HEK293 (cell line): ENCODE measurements around the gene TNXB.
"Not testable (repeated sequence)": the region's sequence is repeated elsewhere in the genome, so short reads cannot be mapped to it uniquely, and the experiment has no call there.

ENCODE experiments used
- CTCF ChIA-PET: fragments of 350-600 bp; formaldehyde crosslinking; extraction: SDS; loops from one replicate; lab custom pipeline; 2021; ENCODE audit warnings: antibody characterized with exemption; lab: Yijun Ruan, JAX
- POLR2A ChIA-PET: fragments of 300-600 bp; formaldehyde crosslinking; extraction: SDS; loops from one replicate; lab custom pipeline; 2020; ENCODE audit warnings: antibody characterized with exemption, inconsistent platforms; lab: Yijun Ruan, JAX
- H3K27ac ChIP-seq: fragments of 200-500 bp; sonication (Bioruptor generic); 2 replicates; pipeline ENCODE4 v1.5.1; 2014; ENCODE audit warnings: low read depth, low read length, control low read depth, inconsistent platforms; ENCODE audit errors: extremely low read depth
- H3K36me3 ChIP-seq, 2 experiments: fragments of 200-500 bp in 1 of 2; sonication (Bioruptor generic) in 1 of 2; 1 replicate in 1 of 2; 2 replicates in 1 of 2; pipeline ENCODE4 v1.5.1; 2014 to 2017; ENCODE audit warnings: inconsistent platforms in 2 of 2, low read length in 2 of 2; ENCODE audit not compliant: control insufficient read depth in 2 of 2, insufficient read depth in 1 of 2
- H3K4me1 ChIP-seq: fragments of 200-500 bp; sonication (Bioruptor generic); 2 replicates; pipeline ENCODE4 v1.5.1; 2014; ENCODE audit warnings: mild to moderate bottlenecking, low read length, inconsistent platforms; ENCODE audit not compliant: control insufficient read depth, insufficient read depth
- H3K4me3 ChIP-seq: 2 replicates; pipeline ENCODE4 v1.5.1; 2011; ENCODE audit warnings: low read depth, mild to moderate bottlenecking, control low read depth, low read length, moderate library complexity
- H3K9me3 ChIP-seq: fragments of 200-500 bp; sonication (Bioruptor generic); 2 replicates; pipeline ENCODE4 v1.5.1; 2014; ENCODE audit warnings: low read depth, low read length, inconsistent platforms; ENCODE audit not compliant: control insufficient read depth, insufficient read depth
- SP7 ChIP-seq: fragments of 450-650 bp; formaldehyde crosslinking; IDR thresholded peaks from 2 replicates; pipeline ENCODE4 v1.5.1; 2016; ENCODE audit warnings: missing biosample characterization, missing genetic modification characterization
- ZIC2 ChIP-seq: fragments of 450-650 bp; formaldehyde crosslinking; IDR thresholded peaks from 2 replicates; pipeline ENCODE4 v1.5.1; 2016; ENCODE audit warnings: missing biosample characterization, missing genetic modification characterization
- ZNF112 ChIP-seq: fragments of 450-650 bp; formaldehyde crosslinking; IDR thresholded peaks from 2 replicates; pipeline ENCODE4 v1.5.0; 2017; ENCODE audit warnings: missing biosample characterization, missing genetic modification characterization
- ZNF184 ChIP-seq: fragments of 450-650 bp; IDR thresholded peaks from 2 replicates; pipeline ENCODE4 v1.5.1; 2018; ENCODE audit warnings: missing biosample characterization, mild to moderate bottlenecking, missing genetic modification characterization
- ZNF2 ChIP-seq: fragments of 450-650 bp; formaldehyde crosslinking; IDR thresholded peaks from 2 replicates; pipeline ENCODE4 v1.5.1; 2016; ENCODE audit warnings: missing biosample characterization, missing genetic modification characterization
- ZNF37A ChIP-seq: fragments of 450-650 bp; IDR thresholded peaks from 2 replicates; pipeline ENCODE4 v1.5.1; 2018; ENCODE audit warnings: missing biosample characterization, missing genetic modification characterization
- ZNF629 ChIP-seq: fragments of 450-650 bp; formaldehyde crosslinking; IDR thresholded peaks from 2 replicates; pipeline ENCODE4 v1.5.1; 2017; ENCODE audit warnings: missing biosample characterization, missing genetic modification characterization
- ZNF664 ChIP-seq: fragments of 450-650 bp; formaldehyde crosslinking; IDR thresholded peaks from 2 replicates; pipeline ENCODE4 v1.5.1; 2016; ENCODE audit warnings: missing biosample characterization, missing genetic modification characterization
- ZNF830 ChIP-seq: fragments of 450-650 bp; IDR thresholded peaks from 2 replicates; pipeline ENCODE4 v1.5.0; 2018; ENCODE audit warnings: missing biosample characterization, missing genetic modification characterization, low read depth, mild to moderate bottlenecking, moderate library complexity
- TF ChIP-seq, protein P1 (sequence below): fragments of 450-650 bp; formaldehyde crosslinking; IDR thresholded peaks from 2 replicates; pipeline ENCODE4 v1.5.1; 2016; ENCODE audit warnings: missing biosample characterization, missing genetic modification characterization
- TF ChIP-seq, protein P2 (sequence below): fragments of 450-650 bp; formaldehyde crosslinking; IDR thresholded peaks from 2 replicates; pipeline ENCODE4 v1.5.1; 2016; ENCODE audit warnings: missing biosample characterization, missing genetic modification characterization
- TF ChIP-seq, protein P3 (sequence below): fragments of 450-650 bp; formaldehyde crosslinking; IDR thresholded peaks from 2 replicates; pipeline ENCODE4 v1.5.1; 2016; ENCODE audit warnings: missing biosample characterization, missing genetic modification characterization, low read depth
- TF ChIP-seq, protein P4 (sequence below): fragments of 450-650 bp; formaldehyde crosslinking; IDR thresholded peaks from 2 replicates; pipeline ENCODE4 v1.5.1; 2017; ENCODE audit warnings: missing biosample characterization, missing genetic modification characterization
- TF ChIP-seq, protein P5 (sequence below): fragments of 450-650 bp; formaldehyde crosslinking; IDR thresholded peaks from 2 replicates; pipeline ENCODE4 v1.5.1; 2016; ENCODE audit warnings: missing biosample characterization, missing genetic modification characterization

The TNXB gene

DNA sequence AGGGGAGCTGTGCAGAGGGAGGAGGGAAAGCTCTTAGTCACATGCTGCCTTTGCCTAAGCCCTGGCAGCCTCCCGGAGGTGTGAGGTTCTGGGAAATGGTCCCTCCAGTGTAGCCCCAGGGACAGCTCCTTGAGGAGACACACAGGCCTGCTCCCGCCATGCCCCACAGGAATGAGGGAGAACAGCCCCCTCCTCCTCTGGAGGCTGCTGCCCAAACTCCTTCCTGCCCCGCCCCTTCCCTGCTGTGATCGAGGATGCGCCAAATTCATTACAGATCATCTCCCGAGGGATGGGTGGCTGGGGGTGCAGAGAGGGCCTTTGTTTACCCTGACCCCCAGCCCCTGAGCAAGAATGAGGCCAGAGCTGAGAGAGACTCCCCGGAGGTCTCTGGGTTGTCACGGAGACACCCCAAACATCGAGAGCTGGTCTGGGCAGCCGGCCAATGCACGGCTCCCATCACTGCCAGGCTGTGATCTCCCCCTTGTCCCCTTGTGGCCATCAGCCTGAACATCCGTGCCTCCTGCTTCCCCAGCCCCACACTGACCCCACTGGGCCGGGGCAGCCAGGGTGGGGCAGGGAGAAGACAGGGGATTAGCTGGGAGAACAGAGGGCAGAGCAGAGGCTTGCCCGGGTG is 62.6 kb downstream of the TNXB start (continued):
- TF ChIP-seq, protein P1, sequence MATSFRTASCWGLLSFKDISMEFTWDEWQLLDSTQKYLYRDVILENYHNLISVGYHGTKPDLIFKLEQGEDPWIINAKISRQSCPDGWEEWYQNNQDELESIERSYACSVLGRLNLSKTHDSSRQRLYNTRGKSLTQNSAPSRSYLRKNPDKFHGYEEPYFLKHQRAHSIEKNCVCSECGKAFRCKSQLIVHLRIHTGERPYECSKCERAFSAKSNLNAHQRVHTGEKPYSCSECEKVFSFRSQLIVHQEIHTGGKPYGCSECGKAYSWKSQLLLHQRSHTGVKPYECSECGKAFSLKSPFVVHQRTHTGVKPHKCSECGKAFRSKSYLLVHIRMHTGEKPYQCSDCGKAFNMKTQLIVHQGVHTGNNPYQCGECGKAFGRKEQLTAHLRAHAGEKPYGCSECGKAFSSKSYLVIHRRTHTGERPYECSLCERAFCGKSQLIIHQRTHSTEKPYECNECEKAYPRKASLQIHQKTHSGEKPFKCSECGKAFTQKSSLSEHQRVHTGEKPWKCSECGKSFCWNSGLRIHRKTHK: no peak
- TF ChIP-seq ZIC2: peak; percentile 36
- 0 out of 2 replicates have a peak, but pooled peaks have one; percentile 19 for TF ChIP-seq SP7 (tag by site-specific recombination)
- TF ChIP-seq, all 188 proteins: peak for 8

DNA sequence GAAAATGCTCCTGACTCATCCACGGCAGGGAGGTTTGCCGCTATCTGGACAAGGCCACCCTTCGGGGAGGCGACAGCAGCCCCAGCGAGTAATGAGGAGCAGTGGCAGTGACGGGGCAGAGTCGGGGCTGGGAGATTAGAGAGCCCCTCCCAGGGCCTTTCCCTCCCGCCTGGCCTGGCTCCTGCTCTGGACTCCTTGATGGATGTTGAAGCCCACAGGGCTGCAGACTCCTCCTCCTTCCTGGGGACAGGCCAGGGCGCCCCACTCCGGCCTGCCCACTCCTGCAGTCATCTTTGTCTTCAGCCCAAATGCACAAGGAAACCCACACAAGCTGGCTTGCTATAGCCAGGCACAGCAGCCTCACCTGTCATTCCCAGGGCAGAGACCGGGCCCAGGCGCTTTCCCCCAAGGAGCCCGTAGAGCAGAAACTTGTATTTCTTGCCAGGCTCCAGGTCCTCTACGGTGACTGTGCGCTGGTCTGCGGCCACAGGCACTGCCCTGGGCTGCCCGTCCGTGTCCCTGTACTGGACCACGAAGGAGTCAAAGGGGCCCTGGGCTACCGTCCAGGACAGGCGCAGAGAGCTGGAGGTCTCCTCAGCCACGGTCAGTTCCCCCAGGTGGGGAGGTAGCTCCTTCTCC is 63.2 kb downstream of the TNXB start:
- ChIA-PET POLR2A (no interaction called here), CTCF (interaction anchor here (0.6 to 3.1 kb wide), 5 partner anchors 12 to 89 kb away, joined by 3 to 32 read pairs (median 4); no protein-coding TSS in a partner anchor)
- Histone ChIP-seq H3K4me3 (no peak overlapping the region), H3K9me3 (no peaks in the 10 kb centered on the region), H3K36me3 (no peaks in the 10 kb centered on the region), H3K27ac (no peak overlapping the region), H3K4me1 (no peaks in the 10 kb centered on the region)
- TF ChIP-seq, protein P2, sequence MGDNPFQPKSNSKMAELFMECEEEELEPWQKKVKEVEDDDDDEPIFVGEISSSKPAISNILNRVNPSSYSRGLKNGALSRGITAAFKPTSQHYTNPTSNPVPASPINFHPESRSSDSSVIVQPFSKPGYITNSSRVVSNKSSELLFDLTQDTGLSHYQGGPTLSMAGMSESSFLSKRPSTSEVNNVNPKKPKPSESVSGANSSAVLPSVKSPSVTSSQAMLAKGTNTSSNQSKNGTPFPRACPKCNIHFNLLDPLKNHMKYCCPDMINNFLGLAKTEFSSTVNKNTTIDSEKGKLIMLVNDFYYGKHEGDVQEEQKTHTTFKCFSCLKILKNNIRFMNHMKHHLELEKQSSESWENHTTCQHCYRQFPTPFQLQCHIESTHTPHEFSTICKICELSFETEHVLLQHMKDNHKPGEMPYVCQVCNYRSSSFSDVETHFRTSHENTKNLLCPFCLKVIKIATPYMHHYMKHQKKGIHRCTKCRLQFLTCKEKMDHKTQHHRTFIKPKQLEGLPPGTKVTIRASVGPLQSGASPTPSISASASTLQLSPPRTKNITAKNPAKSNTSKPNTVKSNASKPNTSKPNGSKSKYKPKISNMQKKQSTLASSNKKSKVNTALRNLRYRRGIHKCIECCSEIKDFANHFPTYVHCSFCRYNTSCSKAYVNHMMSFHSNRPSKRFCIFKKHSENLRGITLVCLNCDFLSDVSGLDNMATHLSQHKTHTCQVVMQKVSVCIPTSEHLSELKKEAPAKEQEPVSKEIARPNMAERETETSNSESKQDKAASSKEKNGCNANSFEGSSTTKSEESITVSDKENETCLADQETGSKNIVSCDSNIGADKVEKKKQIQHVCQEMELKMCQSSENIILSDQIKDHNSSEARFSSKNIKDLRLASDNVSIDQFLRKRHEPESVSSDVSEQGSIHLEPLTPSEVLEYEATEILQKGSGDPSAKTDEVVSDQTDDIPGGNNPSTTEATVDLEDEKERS (tag by site-specific recombination): no peak
- no peak for TF ChIP-seq ZNF37A (tag by site-specific recombination)
- TF ChIP-seq ZNF664 (tag by site-specific recombination): no peak
- no peak for TF ChIP-seq ZNF2 (tag by site-specific recombination)
- TF ChIP-seq, protein P3, sequence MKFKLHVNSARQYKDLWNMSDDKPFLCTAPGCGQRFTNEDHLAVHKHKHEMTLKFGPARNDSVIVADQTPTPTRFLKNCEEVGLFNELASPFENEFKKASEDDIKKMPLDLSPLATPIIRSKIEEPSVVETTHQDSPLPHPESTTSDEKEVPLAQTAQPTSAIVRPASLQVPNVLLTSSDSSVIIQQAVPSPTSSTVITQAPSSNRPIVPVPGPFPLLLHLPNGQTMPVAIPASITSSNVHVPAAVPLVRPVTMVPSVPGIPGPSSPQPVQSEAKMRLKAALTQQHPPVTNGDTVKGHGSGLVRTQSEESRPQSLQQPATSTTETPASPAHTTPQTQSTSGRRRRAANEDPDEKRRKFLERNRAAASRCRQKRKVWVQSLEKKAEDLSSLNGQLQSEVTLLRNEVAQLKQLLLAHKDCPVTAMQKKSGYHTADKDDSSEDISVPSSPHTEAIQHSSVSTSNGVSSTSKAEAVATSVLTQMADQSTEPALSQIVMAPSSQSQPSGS (tag by site-specific recombination): no peak
- TF ChIP-seq ZNF112 (tag by site-specific recombination): no peak
- TF ChIP-seq ZNF629 (tag by site-specific recombination): no peak
- no peak for TF ChIP-seq ZNF184 (tag by site-specific recombination)
- TF ChIP-seq, protein P4, sequence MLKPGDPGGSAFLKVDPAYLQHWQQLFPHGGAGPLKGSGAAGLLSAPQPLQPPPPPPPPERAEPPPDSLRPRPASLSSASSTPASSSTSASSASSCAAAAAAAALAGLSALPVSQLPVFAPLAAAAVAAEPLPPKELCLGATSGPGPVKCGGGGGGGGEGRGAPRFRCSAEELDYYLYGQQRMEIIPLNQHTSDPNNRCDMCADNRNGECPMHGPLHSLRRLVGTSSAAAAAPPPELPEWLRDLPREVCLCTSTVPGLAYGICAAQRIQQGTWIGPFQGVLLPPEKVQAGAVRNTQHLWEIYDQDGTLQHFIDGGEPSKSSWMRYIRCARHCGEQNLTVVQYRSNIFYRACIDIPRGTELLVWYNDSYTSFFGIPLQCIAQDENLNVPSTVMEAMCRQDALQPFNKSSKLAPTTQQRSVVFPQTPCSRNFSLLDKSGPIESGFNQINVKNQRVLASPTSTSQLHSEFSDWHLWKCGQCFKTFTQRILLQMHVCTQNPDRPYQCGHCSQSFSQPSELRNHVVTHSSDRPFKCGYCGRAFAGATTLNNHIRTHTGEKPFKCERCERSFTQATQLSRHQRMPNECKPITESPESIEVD (tag by site-specific recombination): no peak
- no peak for TF ChIP-seq ZNF830 (tag by site-specific recombination)
- TF ChIP-seq, protein P5, sequence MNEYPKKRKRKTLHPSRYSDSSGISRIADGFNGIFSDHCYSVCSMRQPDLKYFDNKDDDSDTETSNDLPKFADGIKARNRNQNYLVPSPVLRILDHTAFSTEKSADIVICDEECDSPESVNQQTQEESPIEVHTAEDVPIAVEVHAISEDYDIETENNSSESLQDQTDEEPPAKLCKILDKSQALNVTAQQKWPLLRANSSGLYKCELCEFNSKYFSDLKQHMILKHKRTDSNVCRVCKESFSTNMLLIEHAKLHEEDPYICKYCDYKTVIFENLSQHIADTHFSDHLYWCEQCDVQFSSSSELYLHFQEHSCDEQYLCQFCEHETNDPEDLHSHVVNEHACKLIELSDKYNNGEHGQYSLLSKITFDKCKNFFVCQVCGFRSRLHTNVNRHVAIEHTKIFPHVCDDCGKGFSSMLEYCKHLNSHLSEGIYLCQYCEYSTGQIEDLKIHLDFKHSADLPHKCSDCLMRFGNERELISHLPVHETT (tag by site-specific recombination): no peak

DNA sequence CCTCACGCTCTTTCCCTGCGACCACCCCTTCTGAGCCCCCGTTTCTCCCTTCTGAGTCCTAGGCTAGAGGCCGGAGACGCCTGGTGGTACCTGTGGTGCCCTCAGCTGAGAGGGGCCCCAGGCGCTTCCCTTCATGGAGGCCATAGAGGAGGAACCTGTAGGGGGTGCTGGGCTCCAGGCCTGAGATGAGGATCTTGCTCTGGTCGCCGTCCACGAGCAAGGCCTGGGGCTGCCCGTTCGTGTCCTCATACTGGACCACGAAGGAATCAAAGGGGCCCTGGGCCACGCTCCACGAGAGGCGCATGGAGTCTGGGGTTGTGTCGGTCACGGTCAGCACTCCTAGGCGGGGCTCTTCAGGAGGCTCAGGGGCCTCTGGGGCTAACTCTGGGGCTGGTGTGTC is 64.2 kb downstream of the TNXB start:
- H3K27ac ChIP-seq, POLR2A ChIA-PET, H3K4me1 ChIP-seq, H3K4me3 ChIP-seq, CTCF ChIA-PET, H3K9me3 ChIP-seq, H3K36me3 ChIP-seq: not testable (repeated sequence)

DNA sequence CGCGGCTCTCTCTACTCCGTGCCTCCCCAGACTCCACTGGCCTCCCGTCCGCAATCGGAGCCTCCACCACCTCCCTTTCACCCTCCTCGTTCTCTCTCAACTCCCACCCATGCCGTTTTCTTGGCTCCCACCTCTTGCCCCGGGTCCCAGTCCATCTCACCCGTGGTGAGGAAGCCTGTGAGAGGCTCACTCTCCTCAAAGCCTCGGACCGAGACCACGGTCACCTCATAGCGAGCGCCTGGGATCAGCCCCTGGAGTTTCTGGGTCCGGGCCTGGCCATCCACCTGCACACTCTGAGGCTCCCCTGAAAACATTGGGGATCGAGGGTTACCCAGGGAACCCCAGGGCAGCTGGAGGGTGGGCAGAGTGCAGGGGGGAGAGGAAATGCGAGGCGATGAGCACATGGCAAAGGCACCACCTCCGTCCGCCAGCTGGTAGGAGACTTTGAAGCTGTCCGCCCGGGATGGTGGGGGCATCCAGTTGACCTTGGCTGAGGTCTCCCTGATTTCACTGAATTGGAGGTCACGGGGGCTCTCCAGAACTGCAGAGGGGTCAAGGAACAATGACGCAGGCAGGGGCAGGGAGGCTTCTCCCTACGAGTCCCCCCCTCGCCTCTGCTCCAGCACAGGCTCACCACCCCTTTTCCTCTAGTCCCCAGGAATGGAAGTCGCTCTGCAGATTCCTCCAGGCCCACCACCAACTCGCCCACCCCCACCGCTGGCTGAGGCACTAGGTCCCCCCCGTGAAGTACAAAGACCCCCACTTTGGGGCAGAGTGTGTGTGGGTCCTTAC is 65.4 kb downstream of the TNXB start:
- H3K4me1 ChIP-seq, H3K9me3 ChIP-seq, CTCF ChIA-PET, POLR2A ChIA-PET, H3K27ac ChIP-seq, H3K36me3 ChIP-seq, H3K4me3 ChIP-seq: not testable (repeated sequence)

DNA sequence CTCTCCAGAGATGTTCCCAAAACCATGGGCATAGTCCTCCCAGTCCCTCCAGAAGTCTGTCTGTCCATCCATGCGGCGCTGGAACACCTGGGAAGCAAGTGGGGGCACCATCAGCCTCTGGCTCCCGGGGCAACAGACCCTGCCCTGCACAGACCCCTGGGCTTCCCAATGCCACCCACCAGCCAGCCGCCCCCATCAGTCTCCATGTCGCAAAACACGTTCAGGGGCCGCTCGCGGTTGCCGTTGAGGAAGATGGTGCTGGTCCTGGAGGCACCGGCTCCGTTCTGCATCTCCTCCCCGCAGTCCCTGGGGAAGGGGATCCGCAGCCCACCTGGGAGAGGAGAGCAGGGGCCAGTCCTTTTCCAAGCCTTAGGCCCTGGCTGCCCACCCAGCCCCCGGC is 66.9 kb downstream of the TNXB start:
- CTCF ChIA-PET, POLR2A ChIA-PET, H3K4me3 ChIP-seq, H3K27ac ChIP-seq, H3K9me3 ChIP-seq, H3K36me3 ChIP-seq, H3K4me1 ChIP-seq: not testable (repeated sequence)
